HG03045 (cell line): ENCODE data around the gene RRP7A.
"Not testable (repeated sequence)": the region's sequence is repeated elsewhere in the genome, so short reads cannot be mapped to it uniquely, and the experiment has no call there.

Experiments used
- ATAC-seq: cut with Tn5 transposase; IDR thresholded peaks from one replicate; pipeline ENCODE4 v1.9.1; 2021; ENCODE audit warnings: mild to moderate bottlenecking, moderate library complexity; ENCODE audit not compliant: unreplicated experiment

RRP7A gene

DNA sequence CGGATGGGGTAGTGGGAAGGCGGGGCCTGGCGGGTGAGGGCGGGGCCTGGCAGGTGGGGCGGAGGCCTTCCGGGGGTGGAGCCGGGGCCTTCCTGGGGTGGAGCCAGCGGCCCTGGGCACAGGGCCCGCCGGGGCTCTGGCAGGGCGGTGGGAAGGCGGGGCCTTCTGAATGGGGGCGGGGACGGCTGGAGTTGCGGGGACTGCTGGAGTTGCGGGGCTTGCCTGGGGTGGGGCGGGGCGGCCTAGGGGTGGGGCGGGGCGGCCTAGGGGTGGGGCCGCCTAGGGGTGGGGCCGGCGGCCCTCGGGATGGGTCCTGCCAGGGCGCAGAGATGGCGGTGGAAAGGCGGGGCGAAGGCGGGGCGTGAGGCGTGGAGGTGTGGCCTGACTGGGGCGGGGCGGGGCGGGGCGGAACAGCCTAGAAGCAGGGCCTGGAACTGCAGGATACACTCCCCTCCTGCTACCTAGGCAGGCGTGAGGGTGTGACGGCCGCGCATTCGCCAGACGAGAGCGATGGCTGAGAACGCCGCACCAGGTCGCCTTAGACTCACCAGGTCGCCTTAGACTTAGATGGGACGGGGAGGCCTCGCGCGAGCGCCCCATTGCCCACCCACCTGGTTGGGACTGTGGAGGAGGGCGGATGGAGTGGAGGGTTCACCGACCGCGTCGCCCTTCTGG, 19.3 kb downstream of the RRP7A start:
- ATAC-seq: peak; percentile 65

DNA sequence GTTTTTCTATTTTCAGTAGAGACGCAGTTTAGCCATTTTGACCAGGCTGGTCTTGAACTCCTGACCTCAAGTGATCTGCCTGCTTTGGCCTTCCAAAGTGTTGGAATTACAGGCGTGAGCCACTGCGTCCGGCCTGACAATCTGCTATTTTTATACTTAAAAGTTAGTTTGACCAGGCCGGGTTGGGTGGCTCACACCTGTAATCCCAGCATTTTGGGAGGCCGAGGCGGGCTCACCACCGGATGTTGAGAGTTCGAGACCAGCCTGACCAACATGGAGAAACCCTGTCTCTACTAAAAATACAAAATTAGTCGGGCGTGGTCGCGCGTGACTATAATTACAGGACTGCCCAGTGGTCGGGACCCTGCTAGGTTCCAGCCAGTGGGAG, 19.8 kb downstream of the RRP7A start:
- ATAC-seq: not testable (repeated sequence)

DNA sequence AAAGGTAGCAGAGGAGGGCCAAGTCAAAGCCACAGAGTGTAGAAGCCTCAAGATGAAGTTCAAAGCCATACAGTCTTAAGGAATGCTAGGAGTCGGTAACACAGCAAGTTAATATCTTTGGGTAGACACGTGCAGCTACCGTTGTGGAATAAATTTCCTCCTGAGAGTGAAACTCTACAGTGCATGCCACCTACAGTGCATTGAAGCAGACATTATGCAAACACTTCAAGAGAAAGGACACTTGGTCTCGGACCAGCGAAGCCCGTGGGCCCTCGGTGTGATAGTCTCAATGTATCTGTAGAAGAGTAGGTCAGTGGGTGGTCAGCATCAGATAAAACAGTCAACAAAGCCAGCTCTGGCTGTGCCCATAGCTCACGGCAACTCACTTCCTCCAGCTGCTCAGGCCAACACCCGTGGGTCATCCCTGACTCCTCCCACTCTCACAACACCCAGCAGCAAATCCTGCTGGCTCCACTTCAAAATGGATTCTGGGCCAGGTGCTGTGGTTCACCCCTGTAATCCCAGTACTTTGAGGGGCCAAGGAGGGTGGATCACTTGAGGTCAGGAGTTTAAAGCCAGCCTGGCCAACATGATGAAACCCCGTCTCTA, 24.0 kb downstream of the RRP7A start:
- ATAC-seq: not testable (repeated sequence)

DNA sequence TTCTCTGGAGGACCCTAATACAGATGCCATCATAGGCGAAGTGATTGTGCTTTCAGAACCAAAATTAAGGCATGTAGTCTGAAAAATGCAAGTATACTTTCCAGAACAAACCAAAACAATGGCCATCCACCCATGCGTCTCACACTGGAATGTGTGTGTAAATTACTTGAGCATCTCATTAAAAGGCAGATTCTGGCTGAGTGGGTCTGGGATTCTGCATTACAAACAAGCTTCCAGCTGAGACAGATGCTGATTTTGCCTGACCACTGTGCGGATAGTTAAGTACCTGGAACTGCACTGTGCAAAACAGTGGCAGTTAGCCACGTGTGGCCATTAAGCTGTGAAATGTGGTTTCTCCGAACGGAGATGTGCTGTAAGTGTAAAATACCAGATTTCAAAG, 26.2 kb downstream of the RRP7A start:
- no peak for ATAC-seq

DNA sequence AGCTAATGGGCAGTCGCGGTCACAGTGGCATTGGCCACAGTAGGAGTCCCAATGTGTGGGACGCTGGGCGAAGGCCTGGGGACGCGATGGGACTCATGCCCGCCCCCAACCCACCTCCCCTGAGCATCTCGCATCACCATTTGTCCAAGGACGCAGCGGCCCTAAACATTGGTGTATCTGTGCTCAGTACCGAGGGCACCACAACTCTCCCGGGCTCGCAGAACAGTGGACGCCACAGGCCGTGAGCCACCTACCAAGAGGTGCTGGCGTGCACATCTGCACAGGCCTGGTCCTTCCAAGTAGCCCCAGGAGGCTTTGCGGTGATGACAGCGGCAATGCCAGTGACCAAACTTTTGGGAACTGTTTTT, 27.3 kb downstream of the RRP7A start:
- no peak for ATAC-seq

DNA sequence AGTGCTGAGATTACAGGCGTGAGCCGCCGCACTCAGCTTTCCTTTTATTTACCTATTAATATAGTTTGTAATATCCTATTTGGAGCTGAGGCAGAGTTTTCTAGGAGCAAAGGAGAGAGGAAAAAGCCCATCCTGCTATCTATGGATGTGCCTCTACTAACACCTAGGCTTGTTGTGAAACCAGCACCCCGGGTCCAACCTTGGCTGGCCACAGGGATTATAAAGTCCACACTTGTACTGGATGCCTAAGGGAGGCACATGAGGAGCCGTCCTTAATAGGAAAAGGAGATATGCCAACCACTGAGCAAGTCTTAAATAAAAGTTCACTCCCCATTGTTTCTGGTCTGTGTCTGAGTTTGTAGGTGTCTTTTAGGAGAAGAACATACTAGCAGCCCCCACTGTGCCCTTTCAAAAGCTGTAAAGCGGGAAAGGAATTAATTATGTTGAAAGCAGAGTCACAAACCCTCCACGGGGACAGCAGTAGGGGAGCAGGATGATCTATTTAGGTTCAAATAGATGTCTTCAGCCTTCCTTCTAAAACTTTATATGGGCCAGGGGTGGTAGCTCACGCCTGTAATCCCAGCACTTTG, 29.3 kb downstream of the RRP7A start:
- no peak for ATAC-seq

DNA sequence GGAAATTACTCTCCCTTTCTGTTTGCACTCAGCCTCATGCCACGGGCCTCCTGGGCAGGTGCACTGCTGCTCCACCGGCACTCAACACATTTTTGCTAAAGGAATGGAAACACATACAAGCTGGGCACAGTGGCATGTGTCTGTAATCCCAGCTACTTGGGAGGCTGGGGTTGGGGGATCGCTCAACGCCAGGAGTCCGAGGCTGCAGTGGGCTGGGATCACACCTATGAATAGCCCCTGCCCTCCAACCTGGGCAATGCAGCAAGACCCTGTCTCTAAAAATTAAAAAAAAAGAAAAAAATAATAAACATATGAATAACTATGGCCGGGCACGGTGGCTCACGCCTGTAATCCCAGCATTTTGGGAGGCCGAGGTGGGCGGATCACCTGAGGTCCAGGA, 30.6 kb downstream of the RRP7A start:
- no peak for ATAC-seq

DNA sequence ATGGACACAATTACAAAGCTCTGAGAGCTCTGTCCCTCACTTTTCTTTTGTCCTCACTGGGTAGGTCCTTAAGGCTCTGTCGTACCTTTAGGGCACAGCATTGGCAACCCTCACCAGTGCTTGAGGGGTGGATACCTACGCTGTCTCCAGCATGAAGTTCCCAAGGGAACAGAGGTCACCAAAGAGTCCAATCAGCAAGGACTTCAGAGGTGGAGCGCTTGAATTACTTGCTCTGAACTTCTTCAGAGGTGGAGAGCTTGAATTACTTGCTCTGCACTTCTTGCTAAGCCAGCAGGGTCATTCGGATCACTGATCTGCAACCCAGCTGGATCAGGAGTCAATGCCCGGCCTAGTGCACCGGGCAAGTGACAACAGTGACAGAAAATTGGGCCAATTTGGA, 35.1 kb downstream of the RRP7A start:
- no peak for ATAC-seq

DNA sequence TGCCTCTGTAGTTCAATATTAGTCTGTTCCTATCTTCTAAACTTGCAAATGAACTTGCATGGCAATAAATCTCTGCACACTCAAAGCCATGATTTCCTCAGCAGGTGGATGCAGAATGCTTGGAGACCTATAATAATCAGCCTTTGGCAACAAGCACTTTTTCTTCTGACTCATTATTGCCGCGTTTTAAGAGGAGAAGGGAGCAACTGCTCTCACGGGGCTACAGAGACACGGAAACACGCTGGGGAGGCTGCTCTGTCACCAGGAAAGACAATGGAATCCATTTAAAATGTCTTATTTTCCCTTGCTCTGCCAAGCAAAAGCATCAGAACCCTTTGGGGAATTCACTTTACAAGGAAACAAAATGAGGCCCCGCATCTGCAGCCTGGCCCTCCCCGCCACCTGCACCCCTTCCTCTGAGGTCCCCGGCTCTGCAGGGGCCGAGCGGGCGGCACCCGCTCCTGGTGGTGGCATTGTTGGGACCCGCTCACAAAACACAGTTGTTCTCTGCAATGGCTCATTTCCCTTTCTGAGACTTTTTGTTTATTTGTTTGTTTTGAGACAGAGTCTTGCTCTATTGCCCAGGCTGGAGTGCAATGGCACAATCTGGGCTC, 35.9 kb downstream of the RRP7A start:
- ATAC-seq: not testable (repeated sequence)

DNA sequence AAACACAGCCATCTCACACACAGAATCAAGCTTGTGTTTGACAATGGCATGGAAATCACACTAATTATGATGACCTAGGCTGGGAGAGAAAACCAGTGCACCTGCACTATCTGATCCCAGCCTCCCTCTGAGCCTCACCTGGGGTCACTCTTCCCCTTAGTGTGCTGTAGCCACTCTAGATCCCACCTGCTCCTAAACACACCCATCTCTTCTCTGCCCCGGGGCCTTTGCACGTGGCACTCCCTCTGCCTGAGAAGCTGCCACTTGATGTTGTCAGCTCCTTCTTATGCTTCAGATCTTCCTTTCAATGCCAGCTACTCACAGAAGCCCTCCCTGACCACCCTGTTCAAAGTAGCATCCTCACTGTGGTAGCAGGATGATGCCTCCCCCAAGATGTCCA, 44.5 kb downstream of the RRP7A start:
- no peak for ATAC-seq

DNA sequence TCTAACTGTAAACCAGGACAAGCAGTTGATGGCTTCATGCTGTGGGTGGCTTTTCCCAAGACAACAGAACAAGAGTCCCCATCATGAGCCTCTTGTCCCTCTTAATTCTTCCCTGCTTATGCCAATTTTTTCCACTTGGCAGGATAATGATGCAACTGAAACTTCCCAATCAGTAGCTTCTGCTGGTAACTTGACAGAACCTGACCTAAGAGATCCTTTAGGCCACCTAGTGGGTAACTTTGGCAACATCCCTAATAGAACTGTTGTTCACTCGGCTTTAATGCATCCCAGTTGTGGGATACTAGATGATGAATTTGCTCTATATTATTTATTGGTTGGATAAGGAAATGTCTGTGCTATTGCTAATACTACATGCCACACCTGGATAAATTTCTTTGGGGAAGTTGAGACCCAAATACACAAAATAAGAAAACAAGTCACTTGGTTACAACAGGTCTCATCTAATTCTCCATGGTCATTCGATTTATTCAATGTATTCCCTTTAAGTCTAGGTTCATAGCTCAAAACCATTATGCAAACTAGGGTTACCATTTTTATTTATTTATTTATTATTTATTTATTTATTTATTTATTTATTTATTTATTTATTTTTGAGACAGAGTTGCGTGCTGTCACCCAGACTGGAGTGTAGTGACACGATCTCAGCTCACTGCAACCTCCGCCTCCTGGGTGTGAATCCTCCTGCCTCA, 46.0 kb downstream of the RRP7A start:
- no peak for ATAC-seq

DNA sequence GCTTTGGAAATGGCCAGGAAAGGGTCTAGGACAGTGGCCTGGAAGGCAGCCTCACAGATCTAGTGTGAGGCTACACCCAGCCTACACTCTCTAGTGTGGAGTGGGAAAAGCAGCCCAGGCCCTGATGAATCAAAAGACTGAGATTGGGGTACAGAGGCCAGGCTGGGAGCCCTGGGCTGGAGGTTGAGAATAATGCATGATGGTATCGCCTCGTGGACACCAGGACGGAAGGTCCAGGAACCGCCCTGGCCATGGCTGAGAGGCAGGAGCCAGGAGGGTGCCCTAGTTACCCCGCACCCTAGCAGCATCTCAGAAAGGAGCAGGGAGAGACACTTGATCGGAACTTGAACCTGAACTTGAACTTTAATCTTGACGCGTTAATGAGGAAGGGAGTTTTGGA, 46.9 kb downstream of the RRP7A start:
- ATAC-seq: no peak

DNA sequence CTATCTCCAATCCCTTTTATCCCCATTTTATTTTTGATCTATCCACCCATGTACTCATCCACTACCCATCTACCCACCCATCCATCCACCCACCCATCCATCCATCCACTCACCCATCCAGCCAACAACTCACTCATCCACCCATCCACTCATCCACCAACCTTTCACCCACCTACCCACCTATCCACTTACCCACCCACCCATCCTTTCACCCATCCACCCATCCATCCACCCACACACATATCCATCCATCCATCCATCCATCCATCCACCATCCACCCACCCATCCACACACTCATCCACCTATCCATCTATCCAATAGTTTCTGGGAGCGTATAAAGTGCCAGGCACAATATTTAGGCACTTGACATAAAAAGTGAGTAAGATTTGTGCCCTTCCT, 48.2 kb downstream of the RRP7A start:
- no peak for ATAC-seq

DNA sequence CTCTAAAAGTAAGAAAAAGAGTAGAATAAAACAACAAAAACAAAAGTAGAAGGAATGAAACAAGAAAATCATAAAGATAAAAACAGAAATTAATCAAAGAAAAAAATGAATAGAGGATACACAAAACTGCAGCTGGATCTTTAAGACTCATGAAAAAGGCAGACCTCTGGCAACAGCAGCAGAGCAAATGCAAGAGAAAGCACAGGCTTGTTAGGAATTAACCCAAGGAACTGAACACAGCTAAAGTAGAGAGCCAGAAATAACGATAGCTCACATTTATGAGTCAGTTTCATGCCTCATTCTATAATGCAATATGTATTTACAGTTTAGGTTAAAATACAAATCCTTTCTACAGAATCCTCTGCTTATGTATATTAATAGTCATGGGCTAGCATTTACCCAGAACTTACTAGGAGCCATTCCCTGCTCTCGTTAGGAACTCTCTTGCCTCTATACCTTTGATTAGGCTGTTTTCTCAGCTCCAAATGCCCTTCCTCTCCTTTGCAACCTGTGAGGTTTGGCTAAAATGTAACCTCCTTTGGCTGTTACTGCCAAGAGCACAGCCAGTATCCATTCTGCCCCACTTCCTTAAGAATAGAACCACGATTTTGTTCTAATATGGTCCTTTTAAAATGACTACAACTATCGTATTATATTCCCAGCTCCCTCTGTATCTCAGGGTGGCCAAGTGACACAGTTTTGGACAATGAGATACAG, 49.1 kb downstream of the RRP7A start:
- ATAC-seq: no peak

DNA sequence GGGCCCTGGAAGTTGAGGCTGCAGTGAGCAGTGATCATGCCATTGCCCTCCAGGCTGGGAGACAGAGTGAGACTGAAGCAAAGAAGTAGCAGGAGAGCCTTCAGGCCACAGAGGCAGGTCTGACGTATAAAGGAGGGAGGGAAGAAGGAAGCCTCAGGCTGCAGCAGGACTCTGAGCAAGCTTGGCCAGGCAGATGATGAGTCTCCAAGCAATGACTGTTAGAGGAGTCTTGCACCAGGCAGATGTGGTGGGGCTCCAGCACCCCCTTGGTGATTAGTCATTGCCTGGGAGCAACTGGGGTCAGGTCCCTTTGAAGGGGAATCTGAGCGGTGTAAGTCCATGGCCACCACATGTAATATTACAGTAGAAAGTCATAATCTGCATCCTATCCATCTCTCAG, 50.8 kb downstream of the RRP7A start:
- no peak for ATAC-seq

DNA sequence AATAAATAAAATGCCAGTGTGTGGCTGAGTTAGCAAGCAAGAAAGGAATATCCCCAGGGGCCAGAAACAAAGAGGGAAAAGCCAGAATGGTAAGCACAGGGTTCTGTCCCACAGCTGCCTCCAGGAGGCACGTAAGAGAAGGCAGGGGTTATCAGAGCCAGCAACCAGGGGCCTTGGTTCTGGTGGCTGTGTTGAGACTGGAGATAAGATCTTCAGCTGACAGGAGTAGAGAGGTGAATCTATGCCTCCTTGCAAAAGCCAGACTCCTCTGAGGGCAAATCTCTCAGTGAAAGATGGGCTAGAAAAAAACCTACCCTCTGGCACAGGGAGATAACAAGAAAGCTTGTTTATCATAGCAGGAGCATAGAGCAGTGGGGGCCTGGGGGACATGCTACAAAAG, 57.6 kb downstream of the RRP7A start:
- ATAC-seq: no peak

DNA sequence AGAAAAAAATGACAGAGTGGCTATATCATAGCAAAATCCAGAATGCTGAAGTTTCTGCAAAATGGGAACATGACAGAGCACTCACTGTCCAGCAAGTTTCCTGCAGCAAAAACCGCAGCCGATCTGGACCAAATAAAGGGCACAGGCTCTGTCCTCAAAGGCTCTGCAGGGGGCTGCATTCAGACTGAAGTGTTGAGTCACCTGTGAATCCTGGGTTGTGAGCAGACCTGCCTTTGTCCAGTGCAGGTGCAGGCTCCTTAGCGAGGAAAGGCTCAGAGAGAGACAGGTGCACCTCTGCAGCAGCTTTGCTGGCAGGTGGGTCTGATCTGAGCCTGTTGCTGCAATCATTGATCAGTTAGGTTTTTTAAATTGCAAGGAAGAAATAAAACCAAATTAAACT, 58.1 kb downstream of the RRP7A start:
- ATAC-seq: no peak
